Stimulated activated CD4-positive, alpha-beta T cell treated with anti-CD3 and anti-CD28 coated beads, Interleukin-15, amount 100 ng/mL, for 24 hours (primary cell): ENCODE data around the gene C16orf89.

Experiments
- DNase-seq: peaks from one replicate; pipeline ENCODE4 v3.0.0-alpha.2; 2020

Gene C16orf89

DNA sequence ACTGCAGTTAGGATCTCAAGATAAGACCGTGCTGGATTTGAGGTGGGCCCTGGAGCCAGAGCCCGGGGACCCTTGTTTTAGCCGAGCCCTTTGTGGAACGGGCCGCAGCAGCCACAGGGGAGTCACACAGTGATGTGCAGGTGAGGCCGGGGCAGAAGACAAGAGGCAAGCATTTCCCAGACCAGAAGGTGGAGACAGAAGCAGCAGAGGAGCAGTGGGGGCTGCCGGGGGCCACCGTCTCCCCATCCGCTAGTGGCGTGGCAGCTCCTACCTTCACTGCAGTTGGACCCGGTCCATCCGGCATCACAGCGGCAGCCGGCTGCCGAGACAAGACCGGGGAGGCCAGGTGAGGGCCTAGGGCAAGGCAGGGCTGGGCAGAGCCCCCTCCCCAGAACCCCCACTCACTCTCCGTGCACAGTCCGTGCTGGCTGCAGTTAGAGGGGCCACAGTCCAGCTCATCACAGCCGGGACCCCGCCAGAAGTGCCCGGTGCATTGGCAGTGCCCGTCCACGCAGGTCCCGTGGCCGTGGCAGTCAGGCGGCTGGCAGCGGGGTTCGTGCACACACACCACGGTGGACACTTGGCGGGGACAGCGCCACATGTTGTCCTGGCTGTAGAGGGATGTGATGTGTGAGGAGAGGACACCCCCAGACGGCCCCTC, 38.1 kb downstream of the C16orf89 start:
- DNase-seq = no peak

DNA sequence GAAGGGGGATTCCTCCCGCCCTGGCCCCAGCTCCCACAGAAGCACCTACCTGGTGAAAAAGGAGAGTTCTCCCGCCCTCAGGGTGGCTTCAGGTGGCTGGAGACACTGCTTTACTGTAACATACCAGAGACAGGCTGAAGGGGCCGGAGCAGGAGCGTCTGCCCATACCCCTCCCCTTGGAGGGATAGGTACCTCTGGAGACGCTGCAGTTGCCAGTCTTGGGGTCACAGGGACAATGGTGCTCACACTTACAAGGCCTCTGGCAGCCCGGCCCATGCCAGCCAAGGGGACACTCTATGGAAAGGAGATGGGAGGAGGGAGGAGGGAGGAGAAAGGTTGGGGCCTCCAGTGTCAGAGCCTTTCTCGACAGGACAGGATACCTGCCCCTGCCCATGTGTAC, 38.7 kb downstream of the C16orf89 start:
- DNase-seq = no peak

DNA sequence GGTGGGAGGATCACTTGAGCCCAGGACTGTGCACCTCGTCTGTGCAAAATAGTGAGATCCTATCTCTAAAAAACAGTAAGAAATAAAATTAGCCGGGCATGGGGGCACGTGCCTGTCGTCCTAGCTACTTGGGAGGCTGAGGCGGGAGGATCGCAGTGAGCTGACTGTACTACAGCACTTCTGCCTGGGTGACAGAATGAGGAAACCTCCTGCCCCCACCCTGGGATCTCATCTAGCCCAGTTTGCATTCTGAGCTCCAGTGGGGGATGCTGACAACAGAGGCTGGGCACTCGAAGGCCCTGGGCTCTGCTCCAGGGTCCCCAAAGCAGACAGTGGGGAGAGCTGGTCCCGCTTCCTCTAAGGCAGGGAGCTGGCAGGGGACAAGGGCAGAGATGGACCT, 39.1 kb downstream of the C16orf89 start:
- DNase-seq = no peak

DNA sequence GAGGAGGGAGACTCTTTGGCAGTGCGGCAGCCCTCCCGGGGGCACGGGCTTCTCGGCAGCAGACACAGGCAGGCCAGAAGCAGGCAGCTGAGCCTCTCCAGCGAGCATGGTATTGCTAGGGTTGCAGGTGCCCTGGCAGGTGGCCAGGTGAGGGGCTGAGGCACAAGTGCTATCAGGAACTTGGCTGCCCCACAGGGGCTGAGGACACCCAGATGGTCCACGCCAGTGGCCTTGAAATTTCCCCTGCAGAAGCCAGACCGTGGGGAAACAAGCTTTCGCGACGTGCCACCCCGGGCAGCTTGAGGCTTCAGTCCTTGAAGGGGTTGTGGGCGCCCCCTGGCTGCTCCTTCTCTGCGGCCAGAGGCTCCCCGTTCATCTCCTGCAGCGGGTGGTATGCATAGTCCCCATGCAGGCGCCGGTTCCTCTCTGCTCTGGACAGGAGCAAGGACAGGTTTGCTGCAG, 40.6 kb downstream of the C16orf89 start:
- no peak for DNase-seq

DNA sequence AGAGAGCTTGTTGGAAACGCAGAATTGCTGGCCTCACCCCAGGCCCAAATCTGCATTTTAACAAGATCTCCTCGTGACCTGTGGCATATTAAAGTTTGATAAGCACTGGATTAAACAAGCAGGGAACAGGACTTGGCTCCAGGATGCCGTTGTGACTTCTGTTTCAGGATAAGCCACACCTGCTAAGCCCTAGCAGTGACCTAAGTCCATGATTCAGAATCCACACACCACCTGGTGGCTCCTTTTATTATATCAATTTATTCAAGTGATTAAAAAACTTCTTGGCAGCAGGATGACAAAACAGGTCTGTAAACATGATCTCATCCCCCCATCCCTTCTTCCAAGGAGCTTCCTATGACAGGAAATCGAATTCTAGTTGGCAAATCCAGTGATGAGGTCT, 41.1 kb downstream of the C16orf89 start:
- no peak for DNase-seq

DNA sequence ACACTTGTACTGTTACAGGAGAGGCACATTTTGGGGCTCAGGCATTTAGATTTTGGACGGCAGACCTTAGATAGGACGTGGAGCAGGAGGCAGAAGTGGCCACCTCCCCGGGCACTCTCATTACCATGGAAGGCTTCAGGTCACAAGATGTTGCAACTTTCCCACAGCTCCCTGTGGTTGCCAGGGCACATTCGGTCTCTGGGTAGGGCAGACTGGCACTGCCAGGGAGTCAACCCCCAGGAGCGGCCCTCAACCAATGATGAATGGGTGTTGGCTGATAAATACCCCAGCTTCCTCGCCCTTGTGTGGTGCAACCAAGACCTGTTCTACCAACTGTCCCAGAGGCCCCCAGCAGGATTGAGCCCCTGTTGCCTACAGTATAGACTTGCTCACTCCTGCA, 43.2 kb downstream of the C16orf89 start:
- DNase-seq = no peak

DNA sequence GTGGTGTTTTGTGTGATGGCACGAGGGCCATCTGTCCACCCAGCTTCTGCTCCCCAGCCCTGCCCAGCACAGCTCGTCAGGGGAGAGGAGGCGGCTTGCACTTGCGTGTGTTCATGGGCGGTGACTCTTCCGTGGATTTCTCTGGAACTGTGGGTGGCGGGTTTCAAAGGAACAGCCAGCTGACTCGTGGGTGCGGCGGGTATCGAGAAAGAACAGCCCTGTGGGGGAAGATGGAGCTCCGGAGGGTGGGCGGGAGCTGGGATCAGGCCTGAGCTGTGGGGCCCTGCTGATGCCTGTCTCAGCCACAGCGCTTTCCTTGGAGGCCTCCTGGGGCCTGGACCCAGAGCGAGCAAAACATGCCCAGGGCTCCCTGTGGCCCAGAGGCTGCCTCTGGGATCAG, 45.2 kb downstream of the C16orf89 start:
- no peak for DNase-seq

DNA sequence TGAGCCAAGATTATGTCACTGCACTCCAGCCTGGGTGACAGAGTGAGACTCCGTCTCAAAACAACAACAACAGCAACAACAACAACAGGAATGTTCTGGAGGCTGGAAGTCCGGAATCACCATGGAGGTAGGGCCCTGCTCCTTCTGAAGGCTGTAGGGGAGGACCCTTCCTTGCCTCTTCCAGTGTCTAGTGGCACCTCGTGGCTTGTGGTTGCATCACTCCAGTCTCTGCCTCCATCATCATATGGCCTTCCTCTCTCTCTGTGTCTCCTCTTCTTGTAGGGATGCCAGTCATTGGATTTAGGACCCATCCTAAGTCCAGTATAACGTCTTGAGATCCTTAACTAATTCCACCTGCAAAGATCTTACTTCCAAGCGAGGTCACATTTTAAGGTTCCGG, 46.0 kb downstream of the C16orf89 start:
- DNase-seq = no peak

DNA sequence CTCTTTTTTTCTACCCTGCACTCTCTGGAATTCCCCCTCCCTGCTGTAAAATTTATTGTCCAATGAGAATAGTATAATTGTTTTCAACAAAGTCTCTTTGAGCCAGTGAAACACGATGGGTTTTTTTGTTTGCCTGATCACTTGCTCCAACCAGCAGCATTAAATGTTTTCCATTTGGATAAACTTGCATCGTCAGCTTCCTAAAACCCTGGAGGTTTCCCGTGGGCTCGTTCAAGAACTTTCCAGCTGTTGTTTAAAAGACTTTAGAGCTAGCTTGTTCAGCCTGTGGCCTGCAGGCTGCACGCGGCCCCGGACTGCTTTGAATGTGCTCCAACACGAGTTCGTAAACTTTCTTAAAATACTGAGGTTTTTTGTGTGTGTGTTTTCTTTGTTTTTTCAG, 47.0 kb downstream of the C16orf89 start:
- no peak for DNase-seq

DNA sequence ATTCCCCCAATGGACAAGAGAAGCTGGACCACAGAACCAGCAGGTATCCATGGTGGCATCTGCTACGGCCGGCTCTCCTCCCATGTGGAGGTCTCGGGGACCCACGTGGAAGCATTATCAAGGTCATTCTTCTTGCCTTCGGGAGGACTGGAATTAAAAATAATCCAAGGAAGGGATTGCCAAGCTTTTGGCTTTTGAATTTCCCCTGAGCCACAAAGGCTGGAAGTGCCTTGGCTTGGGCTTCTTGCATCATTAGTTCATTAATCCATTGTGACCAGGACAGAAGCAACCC, 48.1 kb downstream of the C16orf89 start:
- no peak for DNase-seq

DNA sequence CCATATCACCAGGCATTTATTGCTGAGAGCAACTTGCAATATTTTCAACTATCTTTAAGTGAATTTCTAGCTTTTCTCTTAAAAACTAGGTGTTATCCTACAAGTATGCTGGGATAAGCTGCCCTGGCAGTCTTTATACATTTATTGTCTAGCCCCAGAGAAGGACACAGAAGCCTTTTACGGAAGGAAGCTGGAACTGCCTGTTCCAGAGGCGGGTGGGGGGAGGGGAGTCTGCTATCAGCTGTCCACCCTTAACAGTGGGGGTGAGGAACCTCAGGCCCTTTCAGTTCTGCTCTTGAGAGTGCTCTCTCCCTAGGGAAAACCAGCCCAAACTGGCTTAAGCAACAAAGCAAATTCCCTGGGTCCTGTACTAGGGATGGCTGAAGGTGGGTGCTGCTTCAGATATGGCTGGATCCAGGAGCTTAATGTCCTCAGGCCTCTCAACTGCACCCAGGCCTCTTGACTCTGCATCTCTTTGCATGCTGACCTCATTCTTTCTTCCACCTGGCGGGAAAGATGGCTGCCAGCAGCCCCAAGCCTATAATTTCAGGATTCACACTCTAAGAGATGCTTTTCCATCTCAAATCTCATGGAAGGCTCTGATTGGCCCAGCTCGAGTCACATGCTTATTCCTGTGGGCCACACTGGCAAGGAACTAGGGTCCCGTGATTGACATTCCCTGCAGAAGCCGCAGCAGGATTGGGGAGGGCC, 48.6 kb downstream of the C16orf89 start:
- DNase-seq = no peak

DNA sequence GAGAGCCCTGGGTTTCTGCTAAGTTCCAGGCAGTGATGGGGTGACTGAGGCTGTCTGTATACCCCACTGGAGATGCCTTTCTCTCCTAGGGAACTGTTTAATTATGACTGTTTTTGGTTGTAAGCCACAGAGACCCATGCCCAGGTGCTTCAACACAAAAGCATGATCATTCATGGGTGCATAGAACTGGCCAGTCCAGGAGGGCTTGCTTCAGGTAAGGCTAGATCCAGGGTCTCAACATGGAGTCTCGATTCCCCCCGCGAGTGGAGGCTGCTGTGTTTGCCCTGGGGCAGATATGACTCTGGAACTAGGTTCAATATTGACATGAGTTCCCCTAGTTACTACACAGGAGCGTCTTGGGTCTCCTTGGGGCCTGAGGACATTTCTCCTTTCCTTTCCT, 49.9 kb downstream of the C16orf89 start:
- no peak for DNase-seq

DNA sequence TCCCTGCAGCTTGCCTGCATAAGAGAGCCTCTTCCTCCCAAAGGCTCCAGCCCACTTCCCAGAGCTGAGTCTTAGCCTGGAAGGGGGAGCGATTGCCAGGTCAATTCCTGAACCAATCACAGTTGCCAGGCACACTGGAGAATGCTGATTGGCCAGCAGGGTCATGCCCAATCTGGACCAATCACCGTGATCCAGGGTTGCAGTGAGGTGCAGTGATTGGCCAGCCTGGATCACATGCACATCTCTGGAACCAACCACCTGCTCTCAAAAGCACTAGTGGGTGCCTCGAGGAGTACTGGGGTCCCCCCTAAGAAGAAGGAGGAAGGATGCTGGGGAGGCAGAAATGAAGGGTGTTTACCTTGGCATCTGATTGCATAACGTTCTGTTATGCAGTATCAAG, 50.4 kb downstream of the C16orf89 start:
- DNase-seq = no peak

DNA sequence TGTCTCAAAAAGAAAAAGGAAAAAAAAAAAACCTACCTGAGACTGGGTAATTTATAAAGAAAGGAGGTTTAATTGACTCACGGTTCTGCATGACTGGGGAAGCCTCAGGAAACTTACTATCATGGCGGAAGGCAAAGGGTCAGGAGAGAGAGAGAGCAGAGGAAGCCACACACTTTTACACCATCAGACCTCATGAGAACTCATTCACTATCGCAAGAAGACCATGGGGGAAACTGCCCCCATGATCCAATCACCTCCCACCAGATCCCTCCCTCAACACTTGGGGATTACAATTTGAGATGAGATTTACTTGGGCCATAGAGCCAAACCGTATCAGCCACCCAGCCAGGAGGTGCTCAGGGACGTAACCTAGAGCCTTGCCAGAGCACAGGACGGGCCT, 52.9 kb downstream of the C16orf89 start:
- no peak for DNase-seq

DNA sequence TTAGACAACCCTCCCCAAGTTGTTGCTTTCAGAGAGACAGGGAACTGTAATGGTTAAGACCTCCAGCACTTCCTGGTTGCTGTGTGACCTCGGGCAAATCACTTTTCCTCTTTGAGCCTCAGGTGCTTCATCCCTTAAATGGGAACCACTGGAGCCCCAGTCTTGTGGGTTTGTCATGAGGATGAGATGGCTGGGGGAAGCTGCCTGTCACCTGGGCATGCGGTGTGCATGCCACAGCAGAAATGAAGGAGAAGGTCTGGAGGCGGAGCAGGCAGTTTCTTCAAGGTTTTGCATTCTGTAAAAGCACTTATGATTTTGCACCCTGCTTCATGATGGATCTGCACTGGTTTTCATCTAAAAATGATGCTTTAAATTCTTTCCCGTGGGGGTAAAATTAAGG, 54.1 kb downstream of the C16orf89 start:
- no peak for DNase-seq

DNA sequence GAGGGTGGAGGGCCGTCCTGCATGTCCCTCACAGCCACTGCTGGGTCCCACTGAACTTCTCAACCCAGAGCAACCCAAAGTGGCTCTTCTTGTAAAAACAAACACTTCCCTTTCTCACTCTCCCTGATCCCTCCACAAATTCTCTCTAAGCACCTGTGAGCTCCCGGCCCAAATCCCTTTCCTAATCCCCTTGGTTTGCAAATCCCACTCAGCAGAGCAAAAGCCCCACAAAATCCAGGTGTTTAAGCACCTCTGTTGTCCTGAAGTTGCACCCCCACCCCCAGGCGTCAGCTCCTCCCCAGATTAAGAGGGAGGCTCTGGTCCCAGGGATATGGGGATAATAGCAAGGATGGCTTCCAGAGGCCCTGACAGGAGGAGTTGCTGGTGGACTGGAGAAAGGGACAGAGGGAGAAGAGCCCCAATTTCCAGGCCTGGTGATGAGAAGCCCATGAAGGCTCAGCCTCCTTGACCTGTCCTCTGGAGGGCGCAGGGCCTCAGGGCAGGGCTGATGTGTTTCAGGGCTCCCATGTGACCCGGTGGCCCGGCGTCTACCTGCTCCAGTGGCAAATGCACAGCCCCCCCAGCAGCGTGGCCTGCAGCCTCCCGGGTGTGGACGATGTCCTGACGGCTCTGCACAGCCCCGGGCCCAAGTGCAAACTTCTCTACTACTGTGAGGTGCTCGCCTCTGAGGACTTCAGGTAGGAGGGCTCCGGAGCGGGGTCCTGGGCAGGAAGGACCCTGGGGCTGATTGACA, 55.0 kb downstream of the C16orf89 start:
- DNase-seq = no peak

DNA sequence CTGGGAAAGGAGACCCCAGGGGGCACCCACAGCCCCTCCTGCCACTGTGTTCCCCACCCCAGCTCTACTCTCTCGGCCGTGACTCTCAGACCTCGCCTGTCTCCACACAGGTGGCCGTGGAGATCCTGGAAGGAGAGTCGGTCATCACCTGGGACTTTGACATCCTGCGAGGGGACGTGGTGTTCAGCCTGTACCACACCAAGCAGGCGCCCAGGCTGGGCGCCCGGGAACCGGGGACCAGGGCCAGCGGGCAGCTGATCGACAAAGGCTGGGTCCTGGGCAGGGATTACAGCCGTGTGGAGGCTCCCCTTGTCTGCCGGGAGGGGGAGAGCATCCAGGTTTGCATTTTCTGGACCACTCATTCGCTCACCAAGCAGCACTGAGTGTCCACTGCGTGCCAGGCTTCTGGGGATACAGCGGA, 57.4 kb downstream of the C16orf89 start:
- no peak for DNase-seq

DNA sequence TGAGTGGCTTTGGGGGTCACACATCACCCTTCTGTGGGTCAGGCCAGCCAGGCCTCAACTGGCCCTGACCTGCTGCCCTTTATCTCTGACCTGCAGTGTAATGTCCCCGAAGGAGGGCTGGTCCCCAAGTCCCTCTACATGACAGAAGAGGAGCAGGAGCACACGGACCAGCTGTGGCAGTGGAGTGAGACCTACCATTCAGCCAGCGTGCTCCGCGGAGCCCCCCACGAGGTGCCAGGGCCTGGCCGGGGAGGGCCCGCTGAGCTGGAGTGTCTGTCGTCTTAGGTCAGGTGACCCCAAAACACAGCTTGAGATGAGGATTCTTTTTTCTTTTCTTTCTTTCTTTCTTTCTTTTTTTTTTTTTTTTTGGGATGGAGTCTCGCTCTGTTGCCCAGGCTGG, 58.5 kb downstream of the C16orf89 start:
- DNase-seq = no peak

DNA sequence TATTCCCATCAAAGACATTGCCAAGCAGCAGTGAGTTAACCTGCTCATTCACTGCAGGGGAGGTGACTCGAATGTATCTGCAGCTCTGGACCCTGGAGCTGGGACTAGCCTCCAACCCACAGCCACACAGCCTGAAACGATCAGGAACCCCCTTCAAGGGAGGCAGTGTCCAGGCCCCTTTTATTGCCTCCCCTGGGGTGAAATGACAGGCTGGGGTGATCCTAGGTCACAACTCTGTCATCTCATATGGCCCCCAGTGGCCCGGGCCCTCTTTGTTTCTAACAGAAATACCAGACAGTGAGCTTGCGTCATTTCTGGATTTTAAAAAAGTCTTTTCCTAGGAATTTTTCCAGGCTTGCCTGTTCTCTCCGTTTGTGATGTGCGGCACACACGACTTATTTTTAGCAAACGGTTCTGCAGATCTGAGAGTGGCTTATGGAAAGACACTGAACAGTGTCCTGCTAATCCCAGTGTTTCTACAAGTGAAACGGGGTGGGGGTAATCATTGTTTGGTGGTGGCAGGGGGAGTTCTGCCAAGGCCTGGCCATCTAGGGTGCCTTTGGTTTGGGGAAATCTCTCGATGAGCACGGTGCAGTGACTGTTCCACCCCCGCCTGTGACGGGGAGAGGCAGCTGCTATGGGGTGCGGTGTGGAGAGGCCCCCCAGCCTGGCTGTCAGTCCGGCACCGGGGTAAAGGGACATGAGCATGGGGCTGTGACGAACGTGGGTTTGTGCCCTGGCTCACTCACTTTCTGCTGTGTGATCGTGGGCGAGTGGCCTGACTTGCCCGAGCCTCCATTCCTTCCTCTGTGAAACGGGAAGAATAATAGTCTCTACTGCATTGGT, 59.2 kb downstream of the C16orf89 start:
- no peak for DNase-seq

DNA sequence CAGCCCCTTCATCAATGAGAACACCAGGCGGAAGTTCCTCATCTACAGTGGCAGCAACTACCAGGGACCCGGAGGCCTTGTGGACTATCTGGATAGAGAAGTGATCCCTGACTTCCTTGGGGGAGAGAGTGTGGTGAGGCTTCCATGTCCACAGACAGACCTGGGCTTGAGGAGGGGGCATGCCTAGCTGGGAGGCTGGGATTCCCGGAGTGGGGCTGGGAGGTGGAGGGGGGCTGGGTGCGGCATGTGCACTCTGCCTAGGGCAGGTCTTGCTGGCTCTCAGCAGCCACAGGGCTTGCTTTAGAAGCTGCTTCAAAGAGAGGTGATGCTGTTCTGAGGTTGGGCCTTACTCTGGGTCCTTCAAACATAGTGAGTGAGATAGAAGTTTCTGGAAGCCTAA, 59.8 kb downstream of the C16orf89 start:
- no peak for DNase-seq

DNA sequence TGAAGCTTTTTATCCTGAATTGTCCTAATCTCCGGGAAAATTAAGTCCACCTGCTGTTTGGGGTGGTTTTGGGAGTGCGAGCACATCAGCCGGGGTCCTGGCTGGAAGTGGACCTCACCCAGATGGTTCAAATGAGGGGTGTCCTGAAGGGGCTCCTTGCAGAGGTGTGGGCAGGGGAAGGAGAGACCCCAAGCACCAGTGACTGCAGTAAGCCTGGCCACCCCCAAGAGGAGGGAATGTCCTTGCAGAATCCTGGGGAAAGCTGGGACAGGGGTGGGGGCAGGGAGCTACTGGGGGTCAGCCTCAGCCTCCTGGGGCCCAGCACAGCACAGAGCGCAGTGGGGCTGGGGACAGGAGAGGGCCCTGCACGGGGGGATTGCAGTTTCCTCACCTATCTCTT, 61.4 kb downstream of the C16orf89 start:
- no peak for DNase-seq

DNA sequence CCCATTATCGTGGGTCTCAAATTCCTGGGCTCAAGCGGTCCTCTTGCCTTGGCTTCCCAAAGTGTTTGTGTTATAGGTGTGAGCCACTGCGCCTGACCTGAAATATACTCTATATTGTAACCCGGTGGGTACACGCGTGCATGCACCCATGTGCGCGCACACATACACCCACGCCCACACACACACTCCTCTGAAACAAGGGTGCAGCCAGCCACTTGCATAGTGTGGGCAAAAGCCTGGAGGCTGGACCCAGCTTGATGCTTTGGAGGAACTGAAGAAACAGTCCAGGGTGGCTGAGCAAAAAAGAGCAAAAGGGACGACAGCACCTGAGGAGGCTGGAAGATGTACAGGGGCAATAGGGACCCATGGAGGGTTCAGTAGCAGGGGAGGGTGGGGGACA, 61.9 kb downstream of the C16orf89 start:
- no peak for DNase-seq

DNA sequence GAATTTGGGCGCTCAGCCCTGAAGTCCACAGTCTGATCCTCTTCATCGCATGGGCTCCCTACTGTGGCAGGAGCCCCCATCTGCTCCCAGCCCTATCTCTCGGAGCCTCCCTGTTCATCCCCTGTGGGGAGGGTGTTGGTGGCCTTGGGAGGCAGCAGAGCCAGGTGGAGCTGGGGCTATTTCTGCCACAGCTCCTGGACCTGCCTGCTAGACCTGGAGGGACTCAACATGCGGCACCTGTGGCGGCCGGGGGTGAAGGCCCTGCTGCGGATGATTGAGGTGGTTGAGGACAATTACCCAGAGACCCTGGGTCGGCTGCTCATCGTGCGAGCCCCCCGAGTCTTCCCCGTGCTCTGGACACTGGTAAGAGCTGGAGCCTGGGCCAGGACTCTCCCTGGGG, 62.5 kb downstream of the C16orf89 start:
- no peak for DNase-seq
